ENCODE data around the gene CD48. TPM values are rescaled to one million over a fixed set of nuclear protein-coding genes. Genes with fewer than 3 reads are reported as not detected.

CD48 gene
- total RNA-seq, 1 experiment from 2014 or later = 0.20 TPM

DNA sequence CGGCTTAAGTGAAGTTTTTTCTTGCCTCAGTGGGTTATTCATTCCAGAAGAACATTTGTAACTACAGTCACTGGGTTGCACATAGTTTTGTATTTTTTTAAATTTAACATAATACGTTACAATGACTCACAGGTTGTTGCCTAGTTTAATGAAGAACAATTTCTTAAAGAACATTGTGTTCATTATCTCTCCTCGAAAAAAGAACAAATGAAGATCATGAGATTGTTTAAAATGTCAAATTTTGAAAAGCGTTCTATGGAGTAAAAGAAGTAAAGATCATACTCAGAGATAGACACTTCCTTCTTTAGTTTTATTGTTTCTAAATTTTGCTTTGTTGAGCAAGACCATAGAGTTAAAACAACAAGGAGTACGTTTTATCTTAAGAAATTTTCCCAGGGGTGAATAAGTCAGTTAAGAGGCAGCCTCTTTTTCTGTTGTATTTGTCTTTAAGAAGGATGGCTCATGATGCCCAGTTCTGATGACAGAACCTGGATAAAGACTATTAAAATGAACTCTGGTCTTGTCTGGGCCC, 54.3 kb downstream of the CD48 start:
- Histone ChIP-seq H2AFZ (ENCODE audit: low read depth, low read length, poor library complexity, severe bottlenecking) (no peak overlapping the region), H3K9me2 (ENCODE audit: insufficient read depth) (no peaks in the 10 kb centered on the region), H3K4me1 (ENCODE audit: control insufficient read depth in 1 of 2, insufficient read depth in 2 of 2, low read length in 2 of 2) (no peaks in the 10 kb centered on the region), H3K4me3 (replicated peaks in 1 of 2; ENCODE audit: low read depth in 1 of 2, low read length in 2 of 2) (no peak overlapping the region), H3K4me2 (ENCODE audit: low read length) (no peak overlapping the region), H3K9ac (ENCODE audit: low read length) (no peak overlapping the region), H3K27me3 (ENCODE audit: insufficient read depth, low read length) (no peaks in the 10 kb centered on the region), H3K79me2 (ENCODE audit: insufficient read depth, low read length) (no peaks in the 10 kb centered on the region), H4K20me1 (ENCODE audit: insufficient read depth) (no peaks in the 10 kb centered on the region), H3K9me3 (ENCODE audit: control insufficient read depth in 1 of 2, insufficient read depth in 1 of 2, low read depth in 1 of 2, low read length in 2 of 2) (no peaks in the 10 kb centered on the region), H3K27ac (ENCODE audit: low read depth, low read length) (no peak overlapping the region), H3K36me3 (ENCODE audit: control insufficient read depth in 1 of 2, insufficient read depth in 2 of 2, low read length in 2 of 2) (no peaks in the 10 kb centered on the region)
- ChIA-PET CTCF (no interaction called here), RAD21 (ENCODE audit: low non-redundant PET in 1 of 2, low total read pairs in 2 of 2, uncharacterized antibody in 2 of 2, unreplicated experiment in 2 of 2) (no interaction called here), POLR2A (no interaction called here)
- no TSS peak for BruUV-seq (replicated peaks)
- no peak for DNase-seq (ENCODE audit: low read depth, low spot score)
- no peak for ATAC-seq
- intact Hi-C loops (cut with micrococcal nuclease) = no loop called here
- TF ChIP-seq ZNF274 (IDR thresholded peaks at IDR 0.05; ENCODE audit: low read depth, low read length) (no peak), REST (IDR thresholded peaks at IDR 0.05; ENCODE audit: low read depth) (no peak), YY1 (IDR thresholded peaks at IDR 0.05; ENCODE audit: extremely low read depth, insufficient replicate concordance, low read depth, low read length) (no peak), FOSL1 (IDR thresholded peaks at IDR 0.05; ENCODE audit: low read depth) (no peak), MAX (IDR thresholded peaks at IDR 0.05) (no peak)

GRCh38 chr1:160656737-160657136, 54.9 kb downstream of the CD48 start:
- ChIA-PET RAD21 (ENCODE audit: low non-redundant PET in 1 of 2, low total read pairs in 2 of 2, uncharacterized antibody in 2 of 2, unreplicated experiment in 2 of 2) (no interaction called here), POLR2A (no interaction called here), CTCF (no interaction called here)
- no peaks in the 10 kb centered on the region for H3K9me2 ChIP-seq (ENCODE audit: insufficient read depth)
- no peaks in the 10 kb centered on the region for H3K79me2 ChIP-seq (ENCODE audit: insufficient read depth, low read length)
- no peaks in the 10 kb centered on the region for H4K20me1 ChIP-seq (ENCODE audit: insufficient read depth)
- H3K36me3 ChIP-seq (ENCODE audit: control insufficient read depth in 1 of 2, insufficient read depth in 2 of 2, low read length in 2 of 2) = no peaks in the 10 kb centered on the region
- no peak for DNase-seq (ENCODE audit: low read depth, low spot score)
- H2AFZ ChIP-seq (ENCODE audit: low read depth, low read length, poor library complexity, severe bottlenecking) = no peak overlapping the region
- H3K9ac ChIP-seq (ENCODE audit: low read length) = no peak overlapping the region
- H3K9me3 ChIP-seq (ENCODE audit: control insufficient read depth in 1 of 2, insufficient read depth in 1 of 2, low read depth in 1 of 2, low read length in 2 of 2) = no peaks in the 10 kb centered on the region
- H3K4me2 ChIP-seq (ENCODE audit: low read length) = no peak overlapping the region
- no peak overlapping the region for H3K27ac ChIP-seq (ENCODE audit: low read depth, low read length)
- no peak overlapping the region for H3K4me3 ChIP-seq (replicated peaks in 1 of 2; ENCODE audit: low read depth in 1 of 2, low read length in 2 of 2)
- no peaks in the 10 kb centered on the region for H3K4me1 ChIP-seq (ENCODE audit: control insufficient read depth in 1 of 2, insufficient read depth in 2 of 2, low read length in 2 of 2)
- ATAC-seq = no peak
- no peaks in the 10 kb centered on the region for H3K27me3 ChIP-seq (ENCODE audit: insufficient read depth, low read length)
- no TSS peak for BruUV-seq (replicated peaks)
- intact Hi-C loops (cut with micrococcal nuclease) = no loop called here
- TF ChIP-seq EGR1 (IDR thresholded peaks at IDR 0.05; ENCODE audit: low read depth) = no peak
- TF ChIP-seq, protein P1, sequence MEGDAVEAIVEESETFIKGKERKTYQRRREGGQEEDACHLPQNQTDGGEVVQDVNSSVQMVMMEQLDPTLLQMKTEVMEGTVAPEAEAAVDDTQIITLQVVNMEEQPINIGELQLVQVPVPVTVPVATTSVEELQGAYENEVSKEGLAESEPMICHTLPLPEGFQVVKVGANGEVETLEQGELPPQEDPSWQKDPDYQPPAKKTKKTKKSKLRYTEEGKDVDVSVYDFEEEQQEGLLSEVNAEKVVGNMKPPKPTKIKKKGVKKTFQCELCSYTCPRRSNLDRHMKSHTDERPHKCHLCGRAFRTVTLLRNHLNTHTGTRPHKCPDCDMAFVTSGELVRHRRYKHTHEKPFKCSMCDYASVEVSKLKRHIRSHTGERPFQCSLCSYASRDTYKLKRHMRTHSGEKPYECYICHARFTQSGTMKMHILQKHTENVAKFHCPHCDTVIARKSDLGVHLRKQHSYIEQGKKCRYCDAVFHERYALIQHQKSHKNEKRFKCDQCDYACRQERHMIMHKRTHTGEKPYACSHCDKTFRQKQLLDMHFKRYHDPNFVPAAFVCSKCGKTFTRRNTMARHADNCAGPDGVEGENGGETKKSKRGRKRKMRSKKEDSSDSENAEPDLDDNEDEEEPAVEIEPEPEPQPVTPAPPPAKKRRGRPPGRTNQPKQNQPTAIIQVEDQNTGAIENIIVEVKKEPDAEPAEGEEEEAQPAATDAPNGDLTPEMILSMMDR (IDR thresholded peaks at IDR 0.05 in 2 of 3, conservative IDR thresholded peaks at IDR 0.05 in 1 of 3; ENCODE audit: borderline replicate concordance in 1 of 3, insufficient read depth in 1 of 3, low read depth in 2 of 3, low read length in 2 of 3) = no peak
- TF ChIP-seq POLR2A (IDR thresholded peaks at IDR 0.05; ENCODE audit: borderline replicate concordance, extremely low read depth, insufficient read depth, insufficient read length) = no peak
- no peak for TF ChIP-seq CBX3 (IDR thresholded peaks at IDR 0.05; ENCODE audit: low read depth)
- TF ChIP-seq TCF7L2 (IDR thresholded peaks at IDR 0.05; ENCODE audit: borderline replicate concordance, extremely low read depth, insufficient read depth, insufficient read length) = no peak
- TF ChIP-seq EZH2phosphoT487 (IDR thresholded peaks at IDR 0.05; ENCODE audit: borderline replicate concordance) = no peak
- no peak for TF ChIP-seq RAD21 (IDR thresholded peaks at IDR 0.05; ENCODE audit: low read depth)
